ENCODE data around the gene TOGARAM1.

DNA sequence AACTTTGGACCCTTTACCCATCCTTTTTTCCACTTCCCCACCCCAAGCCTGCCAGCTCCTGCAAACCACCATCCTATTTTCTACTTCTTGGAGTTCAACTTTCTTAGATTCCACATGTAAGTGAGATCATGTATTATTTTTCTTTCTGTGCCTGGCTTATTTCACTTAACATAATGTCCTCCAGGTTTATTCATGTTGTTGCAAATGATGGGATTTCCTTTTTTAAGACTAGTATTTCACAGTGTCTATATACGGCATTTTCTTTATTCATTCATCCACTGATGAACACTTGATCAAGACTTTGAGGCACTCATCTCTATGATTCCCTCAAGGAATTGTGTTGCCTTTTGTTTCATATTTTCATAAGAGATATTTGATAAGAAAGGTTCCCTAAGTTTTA is 116.3 kb downstream of the TOGARAM1 start:
- TF ChIP-seq EZH2 (IDR thresholded peaks at IDR 0.05; ENCODE audit: insufficient read depth, poor library complexity, severe bottlenecking) (no peak), EZH2phosphoT487 (IDR thresholded peaks at IDR 0.05; ENCODE audit: insufficient read depth, low read depth) (no peak)

Data from GM23248 (cell line).